OCI-LY7 (cell line): ENCODE results near the gene PLTP. TPM values are rescaled to one million over a fixed set of nuclear protein-coding genes. Genes with fewer than 3 reads are reported as not detected.
A peak's percentile ranks its signal among the peaks of the same experiment; 100 is the strongest.

ENCODE experiments used
- BruUV-seq: library from RNA; stranded (reverse); fragments of 400-500 nt; replicated peaks from 2 replicates; lab custom pipeline; 2021; lab: Mats Ljungman, UMichigan
- CTCF ChIA-PET: fragments of 300-600 bp; sonication (Branson Sonifier 250); formaldehyde crosslinking; loops from one replicate; lab custom pipeline; 2022; ENCODE audit warnings: antibody characterized with exemption; ENCODE audit not compliant: unreplicated experiment; lab: Charles Lee
- POLR2A ChIA-PET: fragments of 300-600 bp; sonication (Branson Sonifier 250); formaldehyde crosslinking; loops from one replicate; lab custom pipeline; 2022; ENCODE audit warnings: antibody characterized with exemption; lab: Charles Lee
- DNase-seq: peaks from one replicate; pipeline ENCODE4 v3.0.0-alpha.2; 2015; ENCODE audit warnings: low spot score
- H2AFZ ChIP-seq: fragments of 200-600 bp; sonication (generic), shearing (Covaris generic); 2 replicates; pipeline ENCODE4 v1.6.1; 2014; ENCODE audit warnings: mild to moderate bottlenecking, antibody characterized with exemption, low read length, moderate library complexity
- H3K27ac ChIP-seq: fragments of 200-600 bp; sonication (generic); 2 replicates; pipeline ENCODE4 v1.5.1; 2014; ENCODE audit warnings: mixed run types, low read depth, mild to moderate bottlenecking, moderate library complexity, low read length, inconsistent platforms; ENCODE audit not compliant: poor library complexity, severe bottlenecking
- H3K36me3 ChIP-seq: fragments of 200-600 bp; sonication (generic); 2 replicates; pipeline ENCODE4 v1.6.1; 2014; ENCODE audit warnings: mild to moderate bottlenecking, antibody characterized with exemption, low read length, moderate library complexity, mixed read lengths; ENCODE audit not compliant: insufficient read depth
- H3K4me1 ChIP-seq: fragments of 200-600 bp; sonication (generic); 2 replicates; pipeline ENCODE4 v1.5.1; 2014; ENCODE audit warnings: mild to moderate bottlenecking, low read length; ENCODE audit not compliant: insufficient read depth, poor library complexity, severe bottlenecking
- H3K4me2 ChIP-seq: fragments of 200-600 bp; sonication (generic); 2 replicates; pipeline ENCODE4 v1.6.1; 2014; ENCODE audit warnings: mild to moderate bottlenecking, low read length
- H3K4me3 ChIP-seq: fragments of 200-600 bp; sonication (generic); 2 replicates; pipeline ENCODE4 v1.5.1; 2014; ENCODE audit warnings: mild to moderate bottlenecking, low read depth, low read length; ENCODE audit not compliant: poor library complexity, severe bottlenecking
- H3K79me2 ChIP-seq: fragments of 200-600 bp; sonication (generic); 2 replicates; pipeline ENCODE4 v1.6.1; 2016; ENCODE audit warnings: low read depth, mild to moderate bottlenecking, low read length, moderate library complexity, mixed read lengths; ENCODE audit not compliant: insufficient read depth
- H3K9me2 ChIP-seq: fragments of 200-600 bp; sonication (generic); 2 replicates; pipeline ENCODE4 v1.6.1; 2016; ENCODE audit warnings: mild to moderate bottlenecking, low read length, mixed read lengths; ENCODE audit not compliant: insufficient read depth
- H3K9me3 ChIP-seq: fragments of 200-600 bp; sonication (generic); 2 replicates; pipeline ENCODE4 v1.6.1; 2014; ENCODE audit warnings: mild to moderate bottlenecking, mixed run types, low read length, mixed read lengths
- H4K20me1 ChIP-seq: fragments of 200-600 bp; sonication (generic); 2 replicates; pipeline ENCODE4 v1.6.1; 2014; ENCODE audit warnings: mild to moderate bottlenecking, antibody characterized with exemption, low read length, moderate library complexity, mixed read lengths; ENCODE audit not compliant: insufficient read depth
- EZH2phosphoT487 ChIP-seq: fragments of 200-600 bp; sonication (generic); IDR thresholded peaks from 2 replicates; pipeline ENCODE4 v1.6.1; 2018; ENCODE audit warnings: low read depth, borderline replicate concordance, mild to moderate bottlenecking, mixed run types, antibody characterized with exemption, low read length, moderate library complexity, mixed read lengths
- intact Hi-C: fragments of 100-400 bp; cut with micrococcal nuclease; formaldehyde crosslinking; loops from one replicate; pipeline ENCODE4 v1.10.0; 2022; ENCODE audit not compliant: unreplicated experiment
- total RNA-seq, 2 experiments: library from RNA; depleted of rRNA in 1 of 2; stranded (reverse); fragments of >200 nt in 1 of 2; shearing (Covaris generic) in 1 of 2; gene quantifications; 2 replicates each; pipeline ENCODE4 v1.2.3, GENCODE V29; 2014 to 2022
- TF ChIP-seq, protein P1 (sequence below): fragments of 200-600 bp; sonication (generic); conservative IDR thresholded peaks from 2 replicates; pipeline ENCODE4 v1.5.1; 2014; ENCODE audit warnings: mild to moderate bottlenecking, antibody characterized with exemption, low read length, moderate library complexity, mixed read lengths

Gene PLTP
- total RNA-seq, 2 experiments from 2014 or later, result 12.7 to 17.1 TPM

DNA sequence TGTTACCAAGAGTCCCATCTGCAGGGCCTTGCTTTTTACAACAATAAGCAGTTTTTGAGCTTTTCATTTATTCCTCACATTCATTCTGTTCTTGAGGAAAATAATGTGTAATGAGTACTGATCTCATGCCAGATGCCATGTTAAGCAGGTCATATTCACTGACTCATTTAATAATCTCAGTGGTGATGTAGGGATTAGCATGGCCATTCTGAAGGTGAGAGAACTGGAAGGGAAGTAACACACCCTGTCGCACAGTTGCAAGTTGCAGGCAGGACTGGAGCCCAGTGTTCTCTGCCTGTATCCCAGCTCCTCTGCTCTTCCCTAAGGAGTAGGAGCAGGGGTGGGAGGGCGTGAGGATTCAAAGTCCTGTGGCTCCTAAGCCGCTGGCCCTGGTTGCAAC is 28.1 kb upstream of the PLTP start:
- POLR2A ChIA-PET, result no interaction called here
- intact Hi-C loops, result no loop called here

DNA sequence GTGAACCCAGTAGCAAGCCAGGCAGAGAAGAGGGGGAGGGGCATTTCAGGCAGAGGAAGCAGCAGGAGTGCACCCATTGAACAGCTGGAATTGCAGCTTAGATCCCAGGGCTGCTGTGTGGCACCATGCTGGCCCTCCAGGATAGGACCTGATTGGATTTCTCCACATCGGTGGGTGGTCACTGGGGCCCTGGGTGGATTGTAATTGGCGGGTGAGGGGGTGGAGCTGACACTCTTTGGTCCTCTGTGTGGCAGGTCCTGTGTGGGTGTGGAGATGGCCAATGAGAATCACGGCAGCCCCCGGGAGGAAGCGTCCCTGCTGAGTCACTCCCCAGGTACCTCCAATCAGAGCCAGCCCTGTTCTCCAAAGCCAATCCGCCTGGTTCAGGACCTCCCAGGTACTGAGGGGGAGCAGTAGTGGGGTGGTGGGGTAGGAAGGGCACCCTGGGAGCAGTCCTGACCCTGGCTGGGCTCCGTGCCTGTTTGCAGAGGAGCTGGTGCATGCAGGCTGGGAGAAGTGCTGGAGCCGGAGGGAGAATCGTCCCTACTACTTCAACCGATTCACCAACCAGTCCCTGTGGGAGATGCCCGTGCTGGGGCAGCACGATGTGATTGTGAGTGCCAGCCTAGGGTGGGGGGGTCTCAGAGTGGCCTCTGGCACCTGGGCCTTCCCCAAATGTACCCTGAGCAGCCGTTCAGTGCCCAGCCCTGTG is 26.9 kb upstream of the PLTP start:
- Histone ChIP-seq H3K27ac (no peak overlapping the region), H3K4me3 (no peak overlapping the region), H3K79me2 (peaks cover 23% of the 10 kb centered on the region), H3K36me3 (peaks cover 64% of the 10 kb centered on the region), H3K9me2 (no peaks in the 10 kb centered on the region), H2AFZ (no peak overlapping the region), H4K20me1 (no peaks in the 10 kb centered on the region), H3K4me1 (no peaks in the 10 kb centered on the region), H3K9me3 (no peaks in the 10 kb centered on the region), H3K4me2 (no peak overlapping the region)
- TF ChIP-seq, protein P1, sequence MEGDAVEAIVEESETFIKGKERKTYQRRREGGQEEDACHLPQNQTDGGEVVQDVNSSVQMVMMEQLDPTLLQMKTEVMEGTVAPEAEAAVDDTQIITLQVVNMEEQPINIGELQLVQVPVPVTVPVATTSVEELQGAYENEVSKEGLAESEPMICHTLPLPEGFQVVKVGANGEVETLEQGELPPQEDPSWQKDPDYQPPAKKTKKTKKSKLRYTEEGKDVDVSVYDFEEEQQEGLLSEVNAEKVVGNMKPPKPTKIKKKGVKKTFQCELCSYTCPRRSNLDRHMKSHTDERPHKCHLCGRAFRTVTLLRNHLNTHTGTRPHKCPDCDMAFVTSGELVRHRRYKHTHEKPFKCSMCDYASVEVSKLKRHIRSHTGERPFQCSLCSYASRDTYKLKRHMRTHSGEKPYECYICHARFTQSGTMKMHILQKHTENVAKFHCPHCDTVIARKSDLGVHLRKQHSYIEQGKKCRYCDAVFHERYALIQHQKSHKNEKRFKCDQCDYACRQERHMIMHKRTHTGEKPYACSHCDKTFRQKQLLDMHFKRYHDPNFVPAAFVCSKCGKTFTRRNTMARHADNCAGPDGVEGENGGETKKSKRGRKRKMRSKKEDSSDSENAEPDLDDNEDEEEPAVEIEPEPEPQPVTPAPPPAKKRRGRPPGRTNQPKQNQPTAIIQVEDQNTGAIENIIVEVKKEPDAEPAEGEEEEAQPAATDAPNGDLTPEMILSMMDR, result no peak
- no TSS peak for BruUV-seq
- ChIA-PET CTCF (no interaction called here), POLR2A (interaction anchor here (0.7 kb wide), 1 partner anchor 31 kb away, joined by 4 read pairs; no protein-coding TSS in a partner anchor)
- intact Hi-C loops, result no loop called here
- no peak for DNase-seq

More for the DNA sequence above, 28.1 kb upstream of the PLTP start:
- DNase-seq, result no peak
- Histone ChIP-seq H3K9me3 (no peaks in the 10 kb centered on the region), H3K36me3 (peaks cover 76% of the 10 kb centered on the region), H3K9me2 (no peaks in the 10 kb centered on the region), H2AFZ (no peak overlapping the region), H3K4me3 (no peak overlapping the region), H4K20me1 (no peaks in the 10 kb centered on the region), H3K27ac (no peak overlapping the region), H3K79me2 (peaks cover 23% of the 10 kb centered on the region), H3K4me1 (no peaks in the 10 kb centered on the region), H3K4me2 (no peak overlapping the region)
- TF ChIP-seq, protein P1, result no peak
- BruUV-seq, result no TSS peak
- CTCF ChIA-PET, result no interaction called here

DNA sequence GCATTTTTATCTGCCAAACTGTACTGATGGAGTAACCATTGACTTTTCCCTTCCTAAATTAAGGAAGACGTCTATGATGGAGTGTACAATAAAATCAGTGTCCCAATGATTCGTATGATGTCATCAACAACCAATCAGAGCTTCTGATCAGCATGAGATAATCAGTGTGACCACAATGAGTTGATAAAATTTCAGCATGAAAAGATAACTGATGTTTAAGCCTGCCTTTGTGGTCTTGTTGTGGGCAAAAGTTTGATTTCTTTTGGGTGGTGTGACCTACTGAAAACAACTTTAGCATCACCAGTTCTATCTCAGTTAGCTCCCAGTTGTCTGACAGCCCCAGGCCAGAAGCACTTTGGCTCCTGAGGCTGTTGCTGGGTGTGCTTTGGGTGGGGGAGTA is 25.8 kb upstream of the PLTP start:
- ChIA-PET CTCF (no interaction called here), POLR2A (no interaction called here)
- Histone ChIP-seq H4K20me1 (no peaks in the 10 kb centered on the region), H3K9me2 (no peaks in the 10 kb centered on the region), H3K4me2 (no peak overlapping the region), H3K79me2 (peaks cover 23% of the 10 kb centered on the region), H2AFZ (no peak overlapping the region), H3K27ac (no peak overlapping the region), H3K4me1 (peaks cover 8% of the 10 kb centered on the region), H3K9me3 (no peaks in the 10 kb centered on the region), H3K4me3 (no peak overlapping the region), H3K36me3 (peaks cover 53% of the 10 kb centered on the region)
- intact Hi-C loops, result no loop called here
- TF ChIP-seq, protein P1, result no peak
- TF ChIP-seq EZH2phosphoT487, result no peak
- DNase-seq, result no peak
- BruUV-seq, result TSS peak; percentile 7
